Ramos (cell line): ENCODE measurements around the gene AKAP4.

Experiments used
- in situ Hi-C: fragments of 300-500 bp; cut with MboI; formaldehyde crosslinking; loops from one replicate; pipeline ENCODE4 v1.14.3; 2022; ENCODE audit warnings: low sequenced_read_pairs; ENCODE audit not compliant: unreplicated experiment

The AKAP4 gene

GRCh38 chrX:50200907-50201306 lies at the start of gene AKAP4:
AKAP4 (minus strand) TSS chrX:50201007; CDS start chrX:50200889, 118 bp downstream.
- in situ Hi-C loops: no loop called here

- in situ Hi-C loops: no loop called here
Observed at GRCh38 chrX:50211510-50211909, 10.7 kb upstream of the AKAP4 start.

- in situ Hi-C loops: no loop called here
Observed at GRCh38 chrX:50206753-50207152, 5.9 kb upstream of the AKAP4 start.

GRCh38 chrX:50204364-50204899 lies 3.6 kb upstream of the AKAP4 start, which contains the start of gene CCNB3:
CCNB3 (plus strand) TSS chrX:50204765; CDS start chrX:50285164, 80,399 bp downstream.
- in situ Hi-C loops: no loop called here

- in situ Hi-C loops: no loop called here
Observed at GRCh38 chrX:50202539-50202938, 1.7 kb upstream of the AKAP4 start.

GRCh38 chrX:50198348-50198747 lies 2.5 kb downstream of the AKAP4 start:
- in situ Hi-C loops: no loop called here

GRCh38 chrX:50188859-50189600 lies 11.8 kb downstream of the AKAP4 start:
- in situ Hi-C loops: no loop called here

- in situ Hi-C loops: no loop called here
Observed at GRCh38 chrX:50183891-50184290, 16.9 kb downstream of the AKAP4 start.

- in situ Hi-C loops: no loop called here
Observed at GRCh38 chrX:50180073-50180940, 20.5 kb downstream of the AKAP4 start.

- in situ Hi-C loops: no loop called here
Observed at GRCh38 chrX:50169717-50170116, 31.1 kb downstream of the AKAP4 start.

GRCh38 chrX:50168241-50168687 lies 32.5 kb downstream of the AKAP4 start:
- in situ Hi-C loops: no loop called here

- in situ Hi-C loops: no loop called here
Observed at GRCh38 chrX:50167366-50167765, 33.4 kb downstream of the AKAP4 start.

GRCh38 chrX:50165727-50166126 lies 35.1 kb downstream of the AKAP4 start:
- in situ Hi-C loops: no loop called here

- in situ Hi-C loops: no loop called here
Observed at GRCh38 chrX:50161127-50161526, 39.7 kb downstream of the AKAP4 start.

GRCh38 chrX:50158593-50158992 lies 42.2 kb downstream of the AKAP4 start:
- in situ Hi-C loops: no loop called here

- in situ Hi-C loops: no loop called here
Observed at GRCh38 chrX:50157545-50158135, 43.2 kb downstream of the AKAP4 start.

- in situ Hi-C loops: no loop called here
Observed at GRCh38 chrX:50154429-50154828, 46.4 kb downstream of the AKAP4 start.

- in situ Hi-C loops: no loop called here
Observed at GRCh38 chrX:50152456-50152855, 48.4 kb downstream of the AKAP4 start.

- in situ Hi-C loops: no loop called here
Observed at GRCh38 chrX:50147972-50148371, 52.8 kb downstream of the AKAP4 start.
